Measurements from ENCODE around the gene ANGPTL8.

Gene ANGPTL8

GRCh38 chr19:11239377-11240000 lies at the start of gene ANGPTL8:
Gene ANGPTL8 (plus strand): TSS chr19:11239619. CDS start chr19:11239638, 19 bp downstream.
- no peak for DNase-seq

GRCh38 chr19:11190501-11190900 lies 48.9 kb upstream of the ANGPTL8 start:
- no peak for DNase-seq

GRCh38 chr19:11191273-11191755 lies 48.1 kb upstream of the ANGPTL8 start:
- no peak for DNase-seq

GRCh38 chr19:11191934-11192333 lies 47.5 kb upstream of the ANGPTL8 start:
- DNase-seq: no peak

- DNase-seq: no peak
Measured at GRCh38 chr19:11192957-11193939, 46.2 kb upstream of the ANGPTL8 start.

- DNase-seq: no peak
Measured at GRCh38 chr19:11194173-11194572, 45.2 kb upstream of the ANGPTL8 start.

- no peak for DNase-seq
Measured at GRCh38 chr19:11194656-11195558, 44.5 kb upstream of the ANGPTL8 start.

GRCh38 chr19:11195681-11196080 lies 43.7 kb upstream of the ANGPTL8 start:
- no peak for DNase-seq

- no peak for DNase-seq
Measured at GRCh38 chr19:11196406-11197287, 42.8 kb upstream of the ANGPTL8 start.

- peak; percentile 52 to 53 for DNase-seq
Measured at GRCh38 chr19:11197291-11198174, 41.9 kb upstream of the ANGPTL8 start, which contains the start of gene KANK2. Gene KANK2 (minus strand): TSS chr19:11197545. CDS start chr19:11194511, 3,034 bp downstream.

- DNase-seq: no peak
Measured at GRCh38 chr19:11198175-11198534, 41.3 kb upstream of the ANGPTL8 start.

GRCh38 chr19:11198769-11199424 lies 40.5 kb upstream of the ANGPTL8 start:
- DNase-seq: no peak

- no peak for DNase-seq
Measured at GRCh38 chr19:11199517-11199916, 39.9 kb upstream of the ANGPTL8 start.

GRCh38 chr19:11200015-11200574 lies 39.3 kb upstream of the ANGPTL8 start:
- no peak for DNase-seq

GRCh38 chr19:11200931-11201330 lies 38.5 kb upstream of the ANGPTL8 start:
- DNase-seq: no peak

- no peak for DNase-seq
Measured at GRCh38 chr19:11201791-11202190, 37.6 kb upstream of the ANGPTL8 start.

GRCh38 chr19:11202488-11203193 lies 36.8 kb upstream of the ANGPTL8 start:
- DNase-seq: no peak

GRCh38 chr19:11203194-11204075 lies 36.0 kb upstream of the ANGPTL8 start:
- DNase-seq: peak; percentile 20 to 26

All from activated CD4-positive, alpha-beta T cell treated with anti-CD3 and anti-CD28 coated beads, Interleukin-2, amount 50 U/mL, for 4 hours (primary cell).